Hypothalamus (tissue), 51 donors: Measurements from ENCODE around the gene PLEKHM2.

Source experiments
- DNase-seq, 51 donors: peaks; one replicate each; lab custom pipeline; 2025; lab: John Stamatoyannopoulos, UW

The PLEKHM2 gene

GRCh38 chr1:15701784-15702183, 17.7 kb downstream of the PLEKHM2 start:
- no peak for DNase-seq

- DNase-seq, result peak in 7 of 51 donors; percentile 11 to 57 (median 19)
These were observed 18.8 kb downstream of the PLEKHM2 start for GRCh38 chr1:15702722-15703550.

- peak in 48 of 51 donors; percentile 12 to 82 (median 59) for DNase-seq
These were observed 19.4 kb downstream of the PLEKHM2 start for GRCh38 chr1:15703562-15703961.

GRCh38 chr1:15704526-15705183, 20.5 kb downstream of the PLEKHM2 start:
- no peak for DNase-seq

GRCh38 chr1:15705184-15705566, 21.1 kb downstream of the PLEKHM2 start:
- DNase-seq, result no peak

- no peak for DNase-seq
These were observed 22.6 kb downstream of the PLEKHM2 start for GRCh38 chr1:15706751-15707150.

- no peak for DNase-seq
These were observed 23.3 kb downstream of the PLEKHM2 start for GRCh38 chr1:15707239-15707925.

GRCh38 chr1:15708486-15709137, 24.5 kb downstream of the PLEKHM2 start:
- no peak for DNase-seq

- no peak for DNase-seq
These were observed 25.1 kb downstream of the PLEKHM2 start for GRCh38 chr1:15709226-15709625.

GRCh38 chr1:15712168-15712567, 28.0 kb downstream of the PLEKHM2 start:
- DNase-seq, result no peak

GRCh38 chr1:15714406-15715136, 30.5 kb downstream of the PLEKHM2 start:
- DNase-seq, result peak in 27 of 51 donors; percentile 10 to 77 (median 38)

- no peak for DNase-seq
These were observed 33.5 kb downstream of the PLEKHM2 start for GRCh38 chr1:15717418-15718125.

- DNase-seq, result no peak
These were observed 34.1 kb downstream of the PLEKHM2 start for GRCh38 chr1:15718199-15718601.

GRCh38 chr1:15719381-15720120, 35.4 kb downstream of the PLEKHM2 start:
- no peak for DNase-seq

- DNase-seq, result no peak
These were observed 36.7 kb downstream of the PLEKHM2 start for GRCh38 chr1:15720861-15721260.

- no peak for DNase-seq
These were observed 38.3 kb downstream of the PLEKHM2 start for GRCh38 chr1:15722411-15722810.

- no peak for DNase-seq
These were observed 38.9 kb downstream of the PLEKHM2 start for GRCh38 chr1:15722836-15723532.

GRCh38 chr1:15723631-15724246, 39.6 kb downstream of the PLEKHM2 start:
- DNase-seq, result no peak
